H54 (cell line): ENCODE data around the gene PCBP3.
"Not testable (repeated sequence)": the region's sequence is repeated elsewhere in the genome, so short reads cannot be mapped to it uniquely, and the experiment has no call there.

Experiments
- DNase-seq: peaks from one replicate; pipeline ENCODE4 v3.0.0; 2011; ENCODE audit warnings: low spot score, mixed read lengths; ENCODE audit not compliant: insufficient read length
- FAIRE-seq: peaks from 3 replicates; lab custom pipeline; 2011; peaks lifted over from hg19 to GRCh38; lab: Jason Lieb, UNC
- POLR2A ChIP-seq: IDR thresholded peaks from 2 replicates; pipeline ENCODE4 v1.6.1; 2011; ENCODE audit warnings: low read depth, mild to moderate bottlenecking, low read length

PCBP3 gene

GRCh38 chr21:45892156-45892915 is 248.8 kb downstream of the PCBP3 start:
- TF ChIP-seq POLR2A, result no peak
- DNase-seq (no peak), FAIRE-seq (no peak)

- FAIRE-seq, result no peak
- DNase-seq, result no peak
- no peak for TF ChIP-seq POLR2A
These were observed 249.6 kb downstream of the PCBP3 start for GRCh38 chr21:45892916-45893739.

DNA sequence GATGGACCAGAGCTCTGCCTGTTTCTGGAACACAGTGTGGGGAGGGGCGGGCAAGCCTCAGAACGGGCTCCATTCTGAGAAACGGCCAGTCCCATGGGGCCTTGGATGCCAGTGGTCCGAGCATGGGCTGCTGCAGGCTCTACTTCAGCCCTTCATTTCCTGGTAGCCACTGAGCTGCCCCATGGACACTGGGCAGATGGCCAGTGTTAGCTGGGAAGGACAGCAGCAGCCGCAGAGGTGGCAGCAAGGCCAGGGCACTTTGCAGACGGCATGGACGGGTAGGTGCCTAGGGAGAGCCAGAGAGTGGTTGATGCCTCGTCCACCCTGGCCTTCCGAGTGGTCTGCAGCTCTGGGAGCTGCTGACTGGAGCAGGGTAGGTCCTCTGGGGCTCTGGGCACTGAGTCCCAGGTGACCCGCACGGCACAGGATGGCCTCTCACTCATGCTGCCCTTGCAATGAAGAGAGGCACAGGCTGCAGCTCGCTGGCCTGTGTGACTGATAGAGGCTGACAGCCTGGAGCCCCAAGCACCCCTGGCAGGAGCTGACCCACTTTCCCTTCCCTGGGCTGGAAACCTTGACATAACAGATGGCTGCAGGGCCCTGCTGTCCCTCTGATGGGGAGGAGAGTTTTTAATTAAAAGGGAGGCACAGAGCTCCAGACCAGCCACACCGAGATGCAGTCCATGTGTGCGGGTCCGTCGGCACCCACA is 250.4 kb downstream of the PCBP3 start:
- TF ChIP-seq POLR2A, result no peak
- FAIRE-seq (no peak), DNase-seq (no peak)

- DNase-seq (peak; percentile 83), FAIRE-seq (no peak)
- no peak for TF ChIP-seq POLR2A
These were observed 250.9 kb downstream of the PCBP3 start for GRCh38 chr21:45894450-45894825.

GRCh38 chr21:45894906-45895777 is 251.6 kb downstream of the PCBP3 start:
- TF ChIP-seq POLR2A, result no peak
- no peak for DNase-seq
- no peak for FAIRE-seq

GRCh38 chr21:45895778-45896370 is 252.3 kb downstream of the PCBP3 start:
- TF ChIP-seq POLR2A, result no peak
- FAIRE-seq (no peak), DNase-seq (no peak)

GRCh38 chr21:45896431-45896830 is 252.9 kb downstream of the PCBP3 start:
- not testable (repeated sequence) for FAIRE-seq, DNase-seq

GRCh38 chr21:45897191-45898027 is 253.9 kb downstream of the PCBP3 start:
- TF ChIP-seq POLR2A, result no peak
- FAIRE-seq, result no peak
- DNase-seq, result no peak

- no peak for TF ChIP-seq POLR2A
- FAIRE-seq (no peak), DNase-seq (no peak)
These were observed 254.5 kb downstream of the PCBP3 start for GRCh38 chr21:45898028-45898350.

- no peak for FAIRE-seq
- TF ChIP-seq POLR2A, result no peak
- no peak for DNase-seq
These were observed 255.3 kb downstream of the PCBP3 start for GRCh38 chr21:45898781-45899180.

GRCh38 chr21:45899317-45900033 is 255.9 kb downstream of the PCBP3 start:
- DNase-seq (no peak), FAIRE-seq (no peak)
- no peak for TF ChIP-seq POLR2A
